GM19351 (cell line): ENCODE measurements around the gene THBS4.

Experiments
- ATAC-seq: cut with Tn5 transposase; IDR thresholded peaks from one replicate; pipeline ENCODE4 v1.9.1; 2021; ENCODE audit warnings: mild to moderate bottlenecking, moderate library complexity; ENCODE audit not compliant: unreplicated experiment

THBS4 gene

DNA sequence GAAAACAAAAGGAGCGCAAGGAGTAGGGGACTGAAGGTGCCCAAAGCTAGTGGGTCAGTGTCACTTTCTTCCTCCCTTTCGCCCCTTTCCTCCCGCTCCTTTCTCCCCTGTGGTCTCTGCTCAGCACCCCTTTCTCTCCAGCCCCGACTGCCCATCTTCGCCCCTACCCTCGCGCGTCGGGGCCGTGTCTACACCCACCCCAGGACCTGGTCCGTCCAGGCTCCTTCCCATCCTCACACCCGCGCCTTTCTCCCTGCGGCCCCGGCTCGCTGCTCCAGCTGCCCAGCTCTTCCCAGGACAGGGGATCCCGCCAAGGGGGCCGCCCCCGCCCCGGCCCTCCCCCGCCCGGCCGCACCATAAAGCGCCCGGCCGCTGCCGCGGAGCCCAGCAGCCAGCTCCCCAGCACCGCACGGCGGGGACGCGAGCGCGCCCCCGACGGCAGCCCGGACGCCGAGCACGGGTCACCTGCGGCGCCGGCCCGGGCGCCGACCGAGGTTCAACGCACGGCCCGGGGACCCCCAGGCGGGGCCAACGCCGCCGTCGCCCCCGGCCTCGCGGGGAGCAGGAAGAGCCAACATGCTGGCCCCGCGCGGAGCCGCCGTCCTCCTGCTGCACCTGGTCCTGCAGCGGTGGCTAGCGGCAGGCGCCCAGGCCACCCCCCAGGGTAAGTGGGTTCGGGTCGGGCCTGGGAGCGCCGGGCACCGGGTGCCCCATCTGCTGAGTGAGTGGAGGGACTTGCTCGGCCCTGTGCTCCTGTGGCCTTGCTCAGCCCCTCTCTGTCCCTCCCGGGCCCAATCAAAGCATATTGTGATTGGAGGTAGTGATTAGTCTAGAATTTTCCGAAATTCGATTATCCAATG lies at the start of gene THBS4:
Gene THBS4, plus strand, starts transcription at position 387 of the 860 bp plus-strand sequence. Its CDS starts 190 bp downstream, at position 577.
- ATAC-seq: no peak

DNA sequence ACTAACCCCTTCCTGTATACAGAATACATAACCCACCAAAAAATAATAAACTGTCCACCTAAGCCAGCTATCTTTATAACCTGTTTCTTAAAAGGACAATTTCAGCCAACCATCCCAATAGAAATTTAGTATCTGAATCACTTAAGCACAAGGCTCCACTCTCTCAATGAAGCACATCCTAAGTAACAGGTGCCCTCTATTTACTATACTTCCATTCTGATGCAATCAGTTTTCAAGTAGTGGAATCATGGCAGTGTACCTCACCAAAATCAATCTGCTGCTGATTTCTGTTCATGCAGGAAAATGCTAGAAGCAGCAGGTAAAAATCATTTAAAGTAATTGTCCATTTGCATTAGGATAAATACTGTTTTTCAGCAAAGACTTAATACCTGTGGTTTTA lies 48.9 kb upstream of the THBS4 start:
- no peak for ATAC-seq

DNA sequence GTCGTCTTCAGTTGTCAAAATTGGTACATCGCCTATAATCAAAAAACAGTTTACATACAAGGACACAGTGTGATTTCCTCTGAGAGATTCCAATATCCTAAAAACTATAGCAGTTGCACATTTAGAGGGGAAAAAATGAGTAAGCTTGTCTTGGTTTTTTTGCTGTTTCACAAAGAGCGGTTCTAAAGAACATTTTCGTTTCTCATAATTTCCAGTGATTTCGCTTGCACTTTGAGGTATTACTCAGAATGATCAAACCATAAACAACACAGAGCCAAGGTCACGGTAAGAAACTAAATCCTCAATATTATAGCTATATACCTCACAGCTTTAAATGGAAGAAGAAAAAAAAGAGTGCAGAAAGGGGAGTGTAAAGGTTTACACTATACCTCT lies 44.9 kb upstream of the THBS4 start:
- peak; percentile 51 for ATAC-seq

DNA sequence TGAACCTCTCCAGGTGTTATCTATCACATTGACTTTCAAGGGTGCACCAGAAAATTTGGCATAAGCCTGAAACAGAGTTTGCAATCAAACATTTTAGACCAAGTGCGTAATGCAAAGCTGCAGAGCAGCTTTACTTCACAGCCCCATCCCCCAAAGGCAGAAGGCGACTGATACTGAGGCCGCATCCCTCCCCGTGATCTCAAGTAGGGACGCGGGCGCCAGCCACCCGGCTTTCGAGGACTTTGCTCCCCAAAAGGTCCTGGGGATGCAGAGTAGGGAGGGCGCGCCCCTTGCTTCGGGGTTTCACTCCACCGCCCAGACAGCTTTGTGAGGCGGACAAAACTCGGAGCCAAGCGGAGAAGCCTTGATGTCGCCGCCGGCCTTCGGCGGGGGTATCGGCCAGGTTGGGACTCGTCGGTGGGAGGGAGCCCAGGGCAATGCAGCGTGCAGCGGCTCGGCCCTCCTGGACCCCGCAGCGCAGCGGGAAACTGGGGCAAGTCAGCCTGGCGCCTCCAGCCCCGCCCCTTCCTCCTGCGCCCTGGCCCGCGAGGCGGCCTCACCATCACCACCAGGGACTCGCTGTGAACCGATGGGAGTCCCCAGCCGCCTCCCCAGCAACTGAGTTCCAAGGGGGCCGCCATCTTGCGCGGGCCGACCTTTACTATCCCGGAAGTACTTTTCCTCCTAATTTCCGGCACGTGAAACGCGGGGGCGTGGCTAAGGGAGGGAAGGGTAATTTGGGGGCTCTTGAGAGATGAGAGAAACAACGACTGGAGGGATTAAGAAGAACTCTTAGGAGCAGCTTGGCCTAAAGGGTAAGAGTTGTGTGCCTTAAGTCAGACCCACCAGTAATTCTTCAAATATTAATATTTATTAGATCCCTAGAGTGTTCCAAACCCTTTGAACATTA lies 44.3 kb upstream of the THBS4 start, which contains the start of gene MTX3:
Gene MTX3, minus strand, starts transcription at position 665 of the 910 bp plus-strand sequence. Its CDS starts 24 bp downstream, at position 641.
- ATAC-seq: peak; percentile 91

DNA sequence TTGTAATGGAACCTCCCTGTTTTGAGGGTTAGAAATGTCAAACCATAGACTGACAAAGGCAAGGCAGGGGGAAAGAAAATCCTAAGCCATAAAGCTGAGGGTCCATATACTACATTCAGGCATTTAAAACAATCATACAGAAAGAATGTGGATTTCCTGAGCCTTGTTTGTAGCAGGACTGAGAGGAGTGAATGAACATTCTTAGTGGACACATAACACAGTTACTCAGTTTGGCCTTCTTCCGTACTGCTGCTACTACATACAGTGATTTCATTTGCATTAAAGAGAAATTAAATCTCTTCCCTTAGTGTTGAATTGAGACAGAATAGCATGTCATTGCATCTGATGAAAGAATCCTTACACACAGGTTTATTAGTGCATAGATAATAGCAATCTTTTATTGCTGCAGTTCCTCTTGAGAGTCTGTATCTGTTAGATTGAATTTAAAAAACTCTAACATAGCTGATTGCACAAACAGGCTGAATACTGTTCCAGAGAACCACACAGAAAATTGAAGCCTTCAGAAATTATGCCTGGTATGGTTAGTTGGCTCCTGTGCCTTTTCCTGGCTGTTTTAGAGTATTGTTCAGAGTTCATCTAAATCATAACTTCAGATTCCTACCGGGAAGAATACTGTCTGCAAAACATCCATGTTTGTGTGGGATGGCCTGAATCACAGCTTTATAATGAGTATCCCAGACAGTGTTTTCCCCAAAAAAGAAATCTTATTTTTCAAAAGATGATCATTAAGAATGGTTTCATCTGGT lies 42.1 kb upstream of the THBS4 start:
- no peak for ATAC-seq

DNA sequence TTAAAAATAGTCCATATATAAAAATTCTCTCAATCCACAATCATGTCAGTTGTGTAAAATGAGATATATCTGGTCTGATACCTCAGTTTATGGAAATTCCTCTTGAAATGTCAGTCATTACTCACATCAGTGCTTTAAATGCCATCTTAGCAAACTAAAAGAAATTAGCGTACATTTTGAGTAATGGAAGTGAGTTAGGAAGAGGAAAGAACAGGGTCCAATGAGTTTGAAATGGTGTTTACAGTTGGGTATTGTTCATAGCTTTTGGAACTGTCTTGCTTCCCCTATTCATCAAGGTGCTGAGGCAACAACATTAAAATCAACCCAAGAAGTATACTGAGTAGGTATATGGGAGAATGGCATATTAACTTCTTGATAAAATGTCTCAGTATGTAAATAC lies 35.4 kb upstream of the THBS4 start:
- no peak for ATAC-seq

DNA sequence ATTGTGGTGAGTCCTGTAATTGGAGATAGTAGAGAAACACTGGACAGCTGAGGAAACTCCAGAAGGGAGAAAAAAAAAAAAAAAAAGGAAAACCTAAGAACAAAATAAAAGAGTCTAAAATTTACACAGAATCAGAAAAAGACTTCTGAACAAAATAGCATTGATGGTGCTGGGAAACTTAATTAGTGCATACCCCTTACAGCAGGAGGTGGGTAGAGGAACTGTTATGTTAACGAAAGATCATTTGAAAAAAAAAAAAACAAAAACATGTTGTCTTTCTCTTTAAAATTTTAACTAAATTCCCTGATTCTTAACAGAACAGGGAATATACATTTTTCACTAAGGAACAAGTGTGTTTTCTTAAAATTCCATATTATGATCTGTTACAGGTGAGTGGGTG lies 32.5 kb upstream of the THBS4 start:
- ATAC-seq: no peak

DNA sequence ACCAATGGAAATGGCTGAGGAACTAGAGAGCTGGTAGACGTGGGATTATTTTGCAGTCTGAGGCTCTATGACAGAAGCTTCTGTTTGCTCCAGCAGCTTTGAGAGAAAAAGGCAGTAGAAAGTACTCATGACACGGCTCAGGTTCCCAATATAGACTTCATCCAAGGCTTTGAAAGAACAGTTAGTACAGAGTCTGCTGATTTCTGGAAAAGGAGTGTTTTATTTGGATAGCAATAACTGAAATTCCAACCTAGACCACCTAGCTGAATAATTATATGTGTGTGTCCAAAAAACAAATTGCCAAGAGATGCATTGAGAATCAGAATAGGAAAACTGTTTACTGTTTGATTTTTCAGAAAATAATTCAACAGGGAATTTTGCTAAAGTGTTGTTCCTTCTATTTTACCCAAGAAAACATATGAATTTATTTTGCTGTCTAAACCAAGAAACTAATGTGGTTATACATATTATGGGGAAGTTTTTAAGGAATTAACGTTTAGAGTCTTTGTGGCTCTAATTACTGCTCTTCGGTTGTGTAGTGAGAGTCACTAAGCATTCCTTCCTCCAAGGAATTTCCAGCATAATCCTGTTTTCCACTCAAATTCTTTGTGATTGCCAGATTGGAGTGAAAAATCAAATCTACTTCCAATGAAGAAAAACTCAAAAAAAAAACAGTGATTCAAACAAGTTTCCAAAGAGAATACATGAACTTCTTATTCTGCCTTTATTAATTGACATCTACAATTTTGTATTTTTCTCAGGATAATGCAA lies 26.0 kb upstream of the THBS4 start:
- no peak for ATAC-seq

DNA sequence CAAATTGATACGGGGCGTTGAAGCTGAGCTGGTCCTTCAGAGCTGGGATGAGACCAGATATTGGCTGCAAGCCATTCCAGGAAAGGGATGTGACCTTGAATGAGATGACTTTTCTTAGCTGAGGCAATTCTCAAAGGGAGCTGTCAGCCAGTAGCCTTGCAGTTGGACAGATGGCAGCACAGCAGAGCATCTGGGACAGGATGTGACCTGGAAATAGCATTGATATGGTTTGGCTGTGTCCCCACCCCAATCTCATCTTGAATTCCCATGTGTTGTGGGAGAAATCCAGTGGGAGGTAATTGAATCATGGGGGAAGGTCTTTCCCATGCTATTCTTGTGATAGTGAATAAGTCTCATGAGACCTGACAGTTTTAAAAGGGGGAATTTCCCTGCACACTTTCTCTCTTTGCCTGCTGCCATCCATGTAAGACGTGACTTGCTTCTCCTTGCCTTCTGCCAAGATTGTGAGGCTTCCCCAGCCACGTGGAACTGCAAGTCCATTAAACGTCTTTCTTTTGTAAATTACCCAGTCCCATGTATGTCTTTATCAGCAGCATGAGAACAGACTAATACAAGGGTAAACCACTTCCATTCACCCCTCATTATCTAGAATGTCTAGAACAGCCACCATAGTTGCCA lies 24.3 kb upstream of the THBS4 start:
- ATAC-seq: no peak

DNA sequence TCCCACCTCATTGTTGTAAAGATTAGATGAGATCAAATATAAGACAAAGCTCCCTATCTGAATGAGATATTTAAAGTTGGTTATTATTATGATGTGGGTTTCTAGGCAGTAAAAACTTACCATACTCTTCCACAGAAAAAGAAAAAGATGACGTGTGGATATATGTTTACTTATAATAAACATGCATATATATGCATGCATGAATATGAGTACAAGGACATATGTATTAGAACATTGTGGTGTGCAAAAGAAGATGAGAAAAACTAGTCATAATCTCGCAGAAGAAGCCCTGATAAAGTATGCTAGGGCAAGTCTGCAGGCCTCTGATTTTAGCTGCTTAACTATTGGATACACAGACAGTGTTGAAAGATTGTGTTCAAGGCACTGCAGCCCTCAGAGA lies 10.1 kb upstream of the THBS4 start:
- no peak for ATAC-seq

DNA sequence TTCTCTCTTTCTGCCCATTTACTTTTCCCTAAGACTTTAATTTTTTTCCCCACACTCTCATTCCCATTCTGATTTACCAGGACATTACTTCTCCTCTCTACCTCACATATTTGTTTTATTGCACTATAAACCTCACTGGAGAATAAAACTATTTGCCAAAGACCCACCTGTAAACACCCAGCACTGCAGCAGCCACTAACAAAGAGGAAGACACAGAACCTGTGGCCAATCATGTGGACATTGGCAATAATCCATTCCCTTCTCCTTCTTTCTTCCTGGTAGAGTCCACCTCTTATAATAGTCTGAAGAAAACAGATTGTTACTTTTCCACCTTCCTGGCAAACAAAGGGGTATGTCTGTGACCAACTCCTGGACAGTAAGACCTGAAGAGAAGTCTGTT lies 8.3 kb upstream of the THBS4 start:
- ATAC-seq: no peak

DNA sequence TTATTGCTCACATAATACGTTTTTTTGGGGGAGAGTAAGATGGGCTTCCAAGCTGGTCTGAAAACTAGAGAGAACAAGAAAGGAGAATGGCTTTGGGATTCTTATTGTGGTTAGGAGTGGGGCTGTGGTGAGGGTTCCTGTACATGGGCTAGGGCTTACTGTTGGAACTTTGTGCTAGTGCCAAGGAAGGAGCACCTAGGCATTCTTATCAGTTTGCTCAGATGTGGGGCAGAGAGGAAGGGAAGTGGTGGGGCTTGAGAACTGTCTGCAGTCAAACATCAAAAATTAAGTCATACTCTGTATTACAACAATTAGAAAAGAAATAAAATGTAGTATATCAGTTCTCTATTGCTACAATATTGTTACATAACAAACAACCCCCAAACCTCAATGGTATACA lies 4.0 kb upstream of the THBS4 start:
- ATAC-seq: no peak

DNA sequence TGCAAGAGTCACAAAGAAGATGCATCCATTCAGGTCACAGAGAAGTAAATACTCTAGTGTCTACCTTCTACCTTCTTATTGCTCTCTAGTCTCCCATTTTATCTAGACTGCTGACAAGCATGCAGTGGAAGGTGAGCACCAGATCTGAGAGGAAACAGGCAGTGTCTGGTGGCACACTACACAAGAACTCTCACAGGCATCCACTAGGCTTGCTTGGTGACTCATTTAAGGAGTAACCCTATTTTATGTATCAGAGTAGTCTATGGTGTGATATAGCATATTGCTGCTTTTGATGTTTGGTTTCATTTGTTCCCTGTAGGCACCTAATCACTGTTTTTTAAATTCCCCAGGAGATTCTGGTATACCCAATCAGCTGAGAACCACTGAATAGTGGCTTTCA lies 1.6 kb upstream of the THBS4 start:
- peak; percentile 72 for ATAC-seq

DNA sequence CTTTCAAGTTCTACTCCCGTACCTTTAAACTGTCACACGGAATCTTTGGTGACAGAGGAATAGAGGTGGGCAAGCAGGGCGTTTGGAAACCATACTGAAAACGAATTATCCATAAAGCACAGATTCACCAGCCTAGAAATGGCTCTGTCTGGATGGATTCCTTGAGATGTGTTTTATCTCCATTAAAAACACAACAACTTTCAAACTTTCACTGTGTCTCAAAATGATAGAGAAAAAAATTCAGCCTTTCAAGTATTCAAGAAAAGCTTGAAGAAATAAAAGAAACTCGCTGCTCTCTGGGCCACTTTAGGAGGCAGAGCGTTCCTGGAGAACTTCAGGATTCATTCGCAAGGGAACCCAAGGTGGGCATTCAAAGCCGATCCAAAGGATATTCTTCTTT lies 589 bp upstream of the THBS4 start:
- ATAC-seq: no peak

DNA sequence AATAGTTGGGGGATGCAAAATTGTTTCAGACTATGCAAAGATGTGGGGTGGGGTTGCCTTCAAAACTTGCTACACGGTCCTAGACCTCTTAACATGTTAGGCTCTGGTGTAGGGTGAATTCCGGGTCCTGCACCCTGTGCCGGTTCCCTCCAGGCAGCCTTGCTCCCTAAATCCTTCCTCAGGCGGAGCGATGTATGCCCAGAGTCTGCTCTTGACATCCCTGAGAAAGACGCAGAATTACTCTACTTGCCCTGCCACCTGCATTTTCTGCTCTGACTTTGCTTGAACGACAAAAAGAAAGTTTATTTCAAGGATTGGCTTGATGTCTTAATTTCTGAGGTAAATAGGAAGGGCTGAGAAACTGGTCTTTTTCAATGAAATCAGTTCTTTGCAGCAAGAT lies 691 bp downstream of the THBS4 start:
- no peak for ATAC-seq

DNA sequence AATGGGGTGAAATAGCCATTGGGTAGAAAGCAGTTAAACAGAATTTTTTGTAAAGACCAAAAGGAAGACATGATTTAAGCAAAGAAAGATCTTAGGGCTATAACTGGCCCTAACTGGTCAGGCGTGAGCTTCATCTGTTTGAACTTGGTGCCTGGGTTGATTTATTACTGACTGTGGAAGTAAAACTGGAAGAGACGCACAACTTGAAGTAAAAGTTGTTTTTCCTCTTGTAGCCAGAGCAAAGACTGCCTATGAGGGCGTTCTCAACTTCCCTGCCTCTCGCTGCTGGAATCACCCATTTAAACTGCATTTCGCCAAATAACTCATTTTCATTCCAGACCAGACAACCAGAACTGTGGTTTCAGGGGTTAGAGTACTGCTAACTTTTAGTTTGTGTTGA lies 1.5 kb downstream of the THBS4 start:
- no peak for ATAC-seq

DNA sequence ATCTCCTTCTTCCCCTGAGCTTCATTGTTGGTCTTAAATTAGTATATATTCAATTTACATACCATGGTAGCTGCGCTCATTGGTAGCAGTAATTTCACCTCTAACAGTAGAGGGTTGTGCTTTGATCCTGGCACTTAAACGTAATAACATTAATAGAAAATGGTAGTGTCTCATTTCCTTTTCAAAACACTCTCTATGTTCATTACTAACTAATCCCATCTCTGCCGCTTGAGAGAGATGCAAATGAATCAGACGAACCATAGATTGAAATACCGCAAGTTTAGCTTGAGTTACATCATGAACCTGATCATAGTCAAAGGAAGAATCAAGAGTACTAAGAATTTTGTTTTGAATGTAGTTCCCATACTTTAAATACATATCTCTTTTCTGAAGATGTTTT lies 2.2 kb downstream of the THBS4 start:
- no peak for ATAC-seq

DNA sequence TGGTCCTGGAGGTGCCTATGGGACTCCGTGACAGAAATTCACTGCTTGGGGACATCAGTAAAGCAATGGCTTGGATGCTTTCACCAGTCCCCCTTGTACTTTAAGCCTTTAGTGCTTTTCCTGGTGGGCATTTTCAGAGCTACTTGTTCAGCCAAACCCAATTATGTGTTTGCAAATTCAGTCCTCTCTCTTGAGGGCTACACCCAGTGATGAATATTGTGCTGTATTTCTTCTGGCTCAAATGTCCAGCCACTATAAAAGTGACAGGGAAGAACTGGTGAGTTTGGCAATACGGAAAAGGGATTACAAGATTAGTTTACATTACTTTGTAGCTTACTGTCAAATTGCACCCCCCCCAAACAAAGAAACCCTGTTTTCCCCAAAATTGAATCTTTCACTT lies 4.5 kb downstream of the THBS4 start:
- ATAC-seq: no peak

DNA sequence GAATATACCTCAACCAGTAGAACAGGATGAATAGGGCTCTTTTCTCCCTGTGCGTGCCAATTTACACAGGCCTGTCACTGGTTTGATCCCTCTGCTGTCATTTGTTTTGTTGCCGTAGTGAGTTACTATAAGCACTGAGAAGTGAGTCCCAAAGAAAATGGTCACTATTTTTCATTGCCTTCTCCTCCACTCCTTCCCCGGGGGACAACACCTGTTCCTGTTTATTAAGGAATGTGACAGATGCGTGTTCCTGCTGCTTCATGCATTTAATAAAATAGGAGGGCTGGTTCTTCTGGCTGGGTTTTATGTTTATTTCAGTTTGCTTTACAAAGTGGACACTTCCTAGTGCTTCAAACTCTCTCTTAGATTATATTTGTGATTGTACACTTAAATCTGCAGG lies 6.4 kb downstream of the THBS4 start:
- no peak for ATAC-seq

DNA sequence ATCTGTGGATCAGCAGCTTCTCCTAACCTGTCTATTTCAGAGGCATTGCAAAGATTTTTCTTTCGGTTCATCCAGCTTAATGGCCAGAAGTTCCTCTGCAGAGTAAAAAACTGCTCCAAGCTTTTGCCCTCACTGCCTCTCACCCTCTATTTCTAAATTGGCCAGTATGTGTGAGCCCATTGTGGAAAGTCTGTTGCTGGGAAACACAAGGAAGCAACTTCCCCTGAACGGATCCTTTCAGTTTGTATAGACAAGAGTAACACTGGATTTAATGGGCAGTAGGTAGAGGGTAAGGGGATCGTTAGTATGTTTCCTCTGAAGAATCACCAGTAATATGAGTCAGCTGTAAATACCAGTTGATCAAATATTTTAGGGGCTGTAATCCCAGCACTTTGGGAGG lies 7.2 kb downstream of the THBS4 start:
- ATAC-seq: no peak
